CMK (cell line): ENCODE data around the gene FAM151A.
"Not testable (repeated sequence)": the region's sequence is repeated elsewhere in the genome, so short reads cannot be mapped to it uniquely, and the experiment has no call there.

Experiments used
- DNase-seq: peaks from one replicate; pipeline ENCODE4 v3.0.0-alpha.2; 2010; ENCODE audit warnings: low read depth

Gene FAM151A

GRCh38 chr1:54636461-54637446, 13.4 kb upstream of the FAM151A start:
- DNase-seq: not testable (repeated sequence)

DNA sequence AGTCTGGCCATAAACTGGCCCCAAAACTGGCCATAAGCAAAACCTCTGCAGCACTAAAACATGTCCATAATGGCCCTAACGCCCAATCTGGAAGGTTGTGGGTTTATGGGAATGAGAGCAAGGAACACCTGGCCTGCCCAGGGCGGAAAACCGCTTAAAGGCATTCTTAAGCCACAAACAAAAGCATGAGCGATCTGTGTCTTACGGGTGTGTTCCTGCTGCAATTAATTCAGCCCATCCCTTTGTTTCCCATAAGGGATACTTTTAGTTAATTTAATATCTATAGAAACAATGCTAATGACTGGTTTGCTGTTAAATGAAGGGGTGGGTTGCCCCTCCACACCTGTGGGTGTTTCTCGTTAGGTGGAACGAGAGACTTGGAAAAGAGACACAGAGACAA, 12.5 kb upstream of the FAM151A start:
- not testable (repeated sequence) for DNase-seq

DNA sequence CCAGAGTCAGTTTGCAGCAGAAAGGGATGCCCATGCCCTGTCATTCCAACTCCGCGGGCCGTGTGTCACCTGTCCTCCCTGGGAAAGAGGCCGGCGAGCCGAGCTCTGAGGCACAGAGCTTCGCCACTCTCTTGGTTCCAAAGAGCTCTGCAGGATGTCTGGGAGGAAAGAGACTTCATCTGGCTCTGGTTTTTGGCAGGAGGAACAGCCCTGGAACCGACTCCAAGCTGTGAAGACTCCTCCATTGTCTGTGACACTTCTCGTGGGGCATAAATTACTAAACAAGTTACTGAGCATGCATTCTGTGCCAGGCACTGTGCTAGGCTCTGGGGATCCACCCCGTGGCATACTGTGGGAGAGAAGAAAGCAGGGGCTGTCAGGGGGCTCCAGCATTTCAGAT, 3.9 kb upstream of the FAM151A start:
- DNase-seq: no peak

DNA sequence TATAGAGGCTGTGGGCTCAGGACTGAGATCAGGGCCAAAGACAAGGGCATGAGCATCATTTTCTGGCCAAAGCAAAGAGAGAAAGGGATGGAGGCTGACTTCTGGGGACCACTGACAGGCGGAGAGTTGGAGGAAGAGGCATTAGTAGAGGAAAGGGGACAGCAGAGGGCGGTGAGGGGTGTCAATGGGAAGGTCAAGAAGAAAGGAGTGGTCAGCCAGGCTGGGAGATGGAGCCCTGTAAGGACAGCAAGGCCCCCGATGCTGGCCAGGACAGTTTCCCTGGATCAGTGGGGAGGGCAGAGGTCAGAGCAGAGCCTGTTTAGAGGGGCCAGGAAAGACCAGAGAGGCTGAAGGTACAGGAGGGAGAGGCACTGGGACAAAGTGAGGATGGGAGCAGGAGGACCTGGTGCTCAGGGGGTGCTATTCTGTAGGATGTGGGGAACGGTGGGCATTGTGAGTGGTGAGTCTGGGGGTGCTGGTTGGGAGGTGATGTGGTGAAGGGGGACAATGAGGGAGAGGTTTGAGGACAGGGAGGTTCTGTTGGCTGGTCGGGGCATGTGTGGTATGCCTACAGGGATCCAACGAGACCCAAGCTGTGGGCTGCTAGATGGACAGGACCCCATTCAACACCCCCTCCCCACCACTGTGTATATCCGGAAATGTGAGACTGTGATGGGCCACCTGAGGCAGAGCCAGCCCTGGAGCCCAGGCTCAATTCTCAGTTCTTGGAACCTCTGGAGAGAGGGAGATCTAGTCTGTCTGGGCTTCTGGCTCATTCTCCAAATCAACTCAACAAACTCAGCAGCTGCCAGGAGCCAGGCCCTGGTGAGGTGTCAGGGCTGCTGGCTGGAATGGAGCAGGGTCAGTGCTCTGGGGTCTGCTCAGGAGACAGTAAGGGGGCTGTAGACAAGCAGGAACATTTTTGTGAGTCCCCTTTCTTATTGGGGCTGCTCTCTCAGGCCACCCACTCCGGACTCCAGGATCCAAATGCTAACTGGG, 1.4 kb upstream of the FAM151A start:
- no peak for DNase-seq

DNA sequence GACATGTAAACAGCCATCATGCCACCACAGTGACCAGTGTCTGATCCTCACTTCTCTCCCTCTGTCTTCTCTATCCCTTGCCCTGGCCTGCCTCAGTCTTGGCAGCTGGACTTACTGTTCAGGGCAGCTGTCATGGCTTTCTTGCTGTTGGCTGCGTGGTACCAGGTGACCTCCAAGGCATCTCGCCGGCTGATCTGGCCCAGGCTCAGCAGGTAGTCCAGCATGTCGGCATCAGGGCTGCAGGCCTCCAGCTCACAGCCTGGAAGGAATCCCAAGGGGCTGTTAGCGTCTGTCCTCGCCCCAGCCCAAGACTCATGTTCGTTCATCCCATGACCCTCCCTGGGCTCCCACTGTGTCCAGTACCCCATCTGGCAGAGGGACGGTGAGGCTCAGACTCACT, 3.6 kb downstream of the FAM151A start:
- no peak for DNase-seq

DNA sequence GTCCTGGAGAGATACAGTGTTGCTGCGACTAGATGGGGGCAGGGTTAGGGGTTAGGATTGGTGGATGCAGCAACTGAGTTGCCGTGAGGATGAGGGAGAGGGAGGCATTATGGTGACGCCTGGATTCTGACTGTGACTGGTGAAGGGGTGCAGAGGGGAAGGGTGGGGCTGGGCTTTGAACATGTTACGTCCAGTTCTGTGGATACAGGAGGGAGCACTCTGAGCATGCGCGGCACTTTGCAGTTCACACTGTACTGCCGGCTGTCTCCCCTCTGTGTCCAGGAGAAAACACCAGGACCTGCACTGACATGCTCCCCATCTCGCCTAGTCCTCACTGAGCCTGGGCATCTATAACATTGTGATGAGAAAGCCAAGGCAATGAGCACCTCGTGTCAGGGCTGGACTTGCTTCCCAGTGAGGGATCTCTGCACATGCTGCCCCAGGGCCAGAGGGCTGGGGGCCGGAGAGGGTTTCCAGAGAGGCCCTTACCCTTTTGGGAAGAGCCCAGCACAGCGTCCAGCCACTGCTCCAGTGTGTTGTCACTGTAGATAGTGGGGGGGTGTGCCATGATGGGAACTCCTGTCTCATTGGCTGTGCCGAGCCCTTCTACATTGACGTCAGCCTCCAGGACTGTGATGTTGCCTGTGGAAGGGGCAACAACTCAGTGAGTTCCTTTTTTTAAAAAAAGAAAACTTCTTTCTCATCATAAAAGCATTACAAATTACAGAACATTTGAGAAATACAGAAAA, 7.6 kb downstream of the FAM151A start:
- no peak for DNase-seq

DNA sequence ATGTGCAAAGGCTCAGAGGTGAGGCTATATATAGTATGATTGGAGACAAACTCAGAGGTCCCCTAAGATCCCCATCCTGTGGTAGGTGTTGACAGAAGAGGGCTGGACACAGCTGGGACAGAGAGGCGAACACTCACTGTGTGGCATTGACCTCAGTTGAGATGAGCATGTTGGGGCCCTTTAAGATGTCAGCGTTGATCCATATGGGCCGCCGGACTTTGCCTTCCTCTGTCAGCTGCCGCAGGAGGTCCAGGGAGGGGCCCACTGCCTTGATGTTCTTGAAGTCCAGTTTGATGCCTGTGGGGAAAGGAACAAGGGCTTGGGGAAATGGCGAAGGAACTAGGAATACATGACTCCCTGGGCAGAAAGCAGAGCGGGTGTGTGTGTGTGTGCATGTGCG, 8.8 kb downstream of the FAM151A start:
- DNase-seq: no peak

GRCh38 chr1:54614024-54614423, 9.3 kb downstream of the FAM151A start:
- DNase-seq: no peak

DNA sequence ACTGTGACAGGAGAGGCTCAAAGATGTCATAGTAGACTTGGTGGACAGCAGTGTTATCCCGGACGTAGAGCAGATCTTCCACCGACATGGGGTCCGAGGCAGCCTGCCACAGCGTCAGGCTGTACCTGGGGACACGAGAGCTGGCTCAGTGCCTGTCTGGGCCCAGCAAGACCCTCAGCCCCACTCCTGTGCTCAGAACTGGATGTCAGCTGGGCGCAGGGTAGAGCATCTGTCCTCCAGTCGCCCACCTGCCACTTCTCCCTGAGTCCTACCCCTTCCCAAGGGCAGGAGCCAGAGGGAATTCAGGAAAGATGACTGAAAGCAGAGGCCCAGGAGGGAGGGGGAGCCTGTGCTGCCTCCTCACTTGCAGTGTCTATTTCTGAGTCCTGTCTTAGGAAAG, 11.7 kb downstream of the FAM151A start:
- DNase-seq: no peak

DNA sequence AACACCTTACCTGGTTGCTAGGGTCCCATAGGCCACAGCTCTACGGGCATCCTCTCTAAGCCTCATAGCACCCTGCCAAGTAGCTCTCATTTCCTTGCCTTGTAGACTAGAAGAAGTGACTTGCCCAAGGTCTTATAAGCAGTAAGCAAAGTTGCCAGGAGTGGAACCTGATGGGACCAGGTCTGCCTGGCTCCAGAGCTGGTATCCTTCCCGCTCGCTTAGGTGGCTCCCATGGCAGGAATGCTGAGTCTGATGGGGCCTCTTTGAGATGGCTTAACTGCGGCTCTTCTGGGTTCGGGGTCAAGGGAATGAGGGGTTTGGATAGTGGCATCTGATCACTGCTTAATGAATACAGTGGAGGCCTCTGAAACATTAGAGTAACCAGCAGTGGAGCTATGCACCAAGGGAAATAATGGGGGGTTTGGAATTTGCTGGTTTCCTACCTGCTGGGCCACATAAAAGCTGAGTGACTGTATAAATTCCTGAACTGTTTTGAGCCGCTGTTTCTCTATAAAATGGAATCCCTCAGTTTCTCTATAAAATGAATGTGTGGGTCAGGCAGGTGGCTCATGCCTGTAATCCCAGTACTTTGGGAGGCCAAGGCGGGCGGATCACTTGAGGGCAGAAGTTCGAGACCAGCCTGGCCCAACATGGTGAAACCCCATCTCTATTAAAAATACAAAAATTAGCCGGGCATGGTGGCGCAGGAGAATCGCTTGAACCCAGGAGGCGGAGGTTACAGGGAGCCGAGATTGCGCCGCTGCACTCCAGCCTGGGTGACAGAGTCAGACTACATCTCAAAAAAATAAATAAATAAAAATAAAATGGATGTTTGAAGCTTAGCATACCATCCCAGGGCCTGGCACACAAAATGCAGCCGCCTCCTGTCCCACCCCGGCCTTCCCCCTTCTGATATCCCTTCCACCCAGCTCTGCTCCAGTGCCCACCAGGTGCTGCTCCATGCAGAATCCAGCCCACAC, 12.4 kb downstream of the FAM151A start:
- no peak for DNase-seq

DNA sequence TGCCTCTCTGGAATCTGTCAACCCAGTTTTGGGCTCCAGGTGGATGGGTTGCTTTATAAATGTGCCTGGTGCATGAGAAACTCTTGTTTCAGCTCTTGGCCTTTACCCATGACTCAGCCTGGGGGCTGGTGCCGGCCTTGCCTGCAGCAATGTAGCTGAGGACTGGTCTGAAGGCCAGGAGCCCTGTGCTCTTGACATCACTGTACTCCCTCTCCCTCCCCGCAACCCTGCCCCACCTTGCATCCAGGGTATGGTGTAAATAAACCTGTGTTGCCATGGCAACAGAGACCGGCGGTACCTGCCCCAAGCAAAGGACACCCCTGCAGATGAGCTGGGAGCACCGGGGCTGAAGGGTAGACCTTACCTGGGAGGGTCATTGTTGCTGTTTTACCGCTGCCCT, 13.3 kb downstream of the FAM151A start:
- DNase-seq: no peak

DNA sequence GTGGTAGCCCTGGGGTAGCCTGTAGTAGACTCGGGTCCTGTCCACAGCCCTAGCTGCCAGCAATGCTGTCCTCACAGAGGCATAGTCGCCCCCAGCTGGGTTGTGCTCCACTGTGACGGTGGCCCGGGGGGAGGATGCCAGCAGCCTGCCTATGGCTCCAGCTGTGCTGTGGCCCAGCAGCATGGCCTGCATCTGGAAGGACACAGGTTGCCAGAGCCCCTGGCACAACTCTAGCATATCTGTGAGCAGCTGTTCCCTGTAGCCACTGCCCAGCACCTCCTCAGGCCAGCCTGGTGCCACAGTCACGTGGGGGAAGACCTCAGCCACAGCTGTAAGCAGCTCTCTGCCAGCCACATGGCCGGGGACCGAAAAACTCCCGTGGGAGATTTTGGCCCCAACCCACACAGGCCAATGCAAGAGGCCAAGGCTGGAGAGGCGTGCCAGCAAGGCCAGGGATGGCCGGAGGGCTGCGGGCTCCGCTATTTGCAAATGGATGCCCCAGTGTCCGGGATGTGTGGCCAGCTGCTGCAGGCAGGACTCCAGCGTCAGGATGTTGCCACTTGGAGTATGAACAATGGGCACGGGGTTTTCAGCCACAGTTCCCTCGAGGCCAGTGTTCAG, 13.9 kb downstream of the FAM151A start:
- no peak for DNase-seq

DNA sequence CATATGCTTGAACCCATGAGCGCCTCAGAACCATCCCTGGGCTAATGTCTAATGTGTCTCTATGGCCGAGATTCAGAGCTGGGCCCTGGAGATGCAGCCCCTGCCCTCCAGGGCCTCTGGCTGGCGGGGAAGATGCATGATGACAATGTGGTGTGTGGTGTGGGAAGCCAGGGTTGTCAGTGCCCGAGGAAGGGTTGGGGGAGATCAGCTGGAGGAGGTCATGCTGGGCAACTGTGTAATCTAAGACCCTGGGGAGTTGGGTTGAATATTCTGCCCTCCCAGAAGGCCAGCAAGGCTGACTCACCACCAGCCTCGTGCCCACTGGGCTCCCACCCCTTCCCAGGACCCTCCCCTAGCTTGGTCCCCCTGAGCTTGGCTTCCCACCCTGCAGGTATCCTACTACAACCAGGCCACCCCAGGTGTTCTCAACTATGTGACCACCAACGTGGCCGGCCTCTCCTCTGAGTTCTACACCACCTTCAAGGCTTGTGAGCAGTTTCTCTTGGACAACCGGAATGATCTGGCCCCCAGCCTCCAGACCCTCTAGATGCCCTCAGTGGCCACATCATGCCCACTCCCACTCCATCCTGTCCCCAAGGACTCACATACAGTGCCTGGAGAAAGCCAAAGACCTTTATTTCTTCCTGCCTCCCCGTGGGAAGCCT, 14.6 kb downstream of the FAM151A start:
- DNase-seq: no peak

GRCh38 chr1:54607821-54608565, 15.3 kb downstream of the FAM151A start:
- DNase-seq: no peak

DNA sequence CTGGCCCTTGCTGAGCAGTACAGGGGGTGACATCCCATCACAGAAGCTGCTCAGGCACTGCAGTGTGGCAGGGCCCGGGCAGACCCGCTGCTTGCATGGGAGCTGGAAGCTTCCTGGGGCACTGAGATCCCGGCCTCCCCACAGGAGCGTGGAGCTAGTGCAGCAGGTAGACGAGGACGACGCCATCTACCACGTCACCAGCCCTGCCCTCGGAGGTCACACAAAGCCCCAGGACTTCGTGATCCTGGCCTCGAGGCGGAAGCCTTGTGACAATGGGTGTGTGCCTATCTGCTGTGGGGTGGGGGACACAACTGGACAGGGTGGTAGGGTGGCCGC, 16.4 kb downstream of the FAM151A start:
- no peak for DNase-seq

- DNase-seq: no peak
Measured at GRCh38 chr1:54606096-54606989, 17.0 kb downstream of the FAM151A start.

DNA sequence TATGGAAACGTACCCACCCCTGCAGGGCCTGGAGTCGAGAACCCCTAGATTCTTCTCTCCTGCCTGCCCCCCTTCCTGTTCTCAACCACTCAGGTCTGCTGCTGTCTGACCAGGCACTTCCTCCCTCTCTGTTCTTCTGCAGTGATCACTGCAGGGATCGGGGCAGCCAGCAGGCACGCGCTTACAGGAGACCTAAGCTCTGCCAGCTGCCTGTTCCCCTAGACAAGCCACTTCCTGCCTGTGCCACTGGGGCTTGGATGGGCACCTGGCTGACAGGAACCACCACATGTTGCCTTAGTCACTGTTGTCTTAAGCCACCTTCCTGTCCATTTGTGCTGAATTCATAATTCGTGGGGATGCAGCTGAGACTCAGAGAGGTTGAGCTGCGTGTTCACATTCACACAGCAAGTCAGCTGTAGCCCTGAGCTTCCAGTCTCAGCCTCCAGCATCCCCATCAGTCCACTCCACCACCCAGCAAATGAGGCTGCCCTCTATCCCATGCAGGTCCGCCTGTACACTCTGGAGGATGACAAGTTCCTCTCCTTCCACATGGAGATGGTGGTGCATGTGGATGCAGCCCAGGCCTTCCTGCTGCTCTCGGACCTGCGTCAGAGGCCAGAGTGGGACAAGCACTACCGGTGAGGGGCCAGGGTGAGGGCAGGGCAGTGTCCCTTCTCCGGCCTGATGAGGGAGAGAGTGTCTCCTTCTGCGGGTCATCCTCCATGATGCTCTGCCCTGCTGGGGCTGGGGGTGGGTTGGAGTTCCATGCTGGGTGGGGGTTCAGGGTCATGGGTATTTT, 18.6 kb downstream of the FAM151A start:
- DNase-seq: peak; percentile 32
